HL-60/S4 (cell line): ENCODE measurements around the gene B4GAT1.
"Not testable (repeated sequence)": the region's sequence is repeated elsewhere in the genome, so short reads cannot be mapped to it uniquely, and the experiment has no call there.

Source experiments
- in situ Hi-C: fragments of 300-500 bp; cut with MboI; formaldehyde crosslinking; loops from 2 replicates; pipeline ENCODE4 v1.14.3; 2022; ENCODE audit warnings: low sequenced_read_pairs

The B4GAT1 gene

DNA sequence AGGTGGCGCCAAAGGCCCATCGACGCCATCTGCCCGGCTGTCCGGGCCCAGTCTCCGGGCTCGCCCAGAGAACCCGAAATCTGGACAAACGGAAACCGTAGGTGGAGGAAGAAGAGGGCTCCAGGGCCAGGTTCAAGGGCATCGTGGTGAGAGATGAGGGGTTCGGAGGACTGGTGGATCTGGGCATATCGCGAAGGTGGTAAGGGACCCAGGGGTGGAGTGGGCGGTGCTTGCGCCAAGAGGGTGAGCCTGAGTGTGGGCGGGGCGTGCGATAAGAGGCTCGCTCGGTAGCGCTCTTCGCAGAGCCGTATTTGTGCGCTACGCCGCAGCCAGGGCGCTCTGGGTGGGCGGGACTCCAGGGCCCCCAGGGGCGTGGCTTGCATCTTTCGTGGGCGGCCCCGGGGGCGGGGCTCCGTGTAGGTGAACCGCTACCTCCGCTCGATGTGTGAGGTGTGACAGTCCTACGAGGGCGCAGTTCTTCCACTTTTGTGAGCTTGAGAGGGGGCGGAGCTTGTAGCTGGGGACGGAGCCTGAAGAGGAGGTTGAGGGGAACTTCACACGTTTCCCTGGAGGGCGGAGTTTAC is 35.4 kb downstream of the B4GAT1 start:
- in situ Hi-C loops = no loop called here

- in situ Hi-C loops = no loop called here
Observed at GRCh38 chr11:66311470-66311964, 35.9 kb downstream of the B4GAT1 start.

GRCh38 chr11:66310803-66311440 is 36.5 kb downstream of the B4GAT1 start:
- in situ Hi-C loops = not testable (repeated sequence)

DNA sequence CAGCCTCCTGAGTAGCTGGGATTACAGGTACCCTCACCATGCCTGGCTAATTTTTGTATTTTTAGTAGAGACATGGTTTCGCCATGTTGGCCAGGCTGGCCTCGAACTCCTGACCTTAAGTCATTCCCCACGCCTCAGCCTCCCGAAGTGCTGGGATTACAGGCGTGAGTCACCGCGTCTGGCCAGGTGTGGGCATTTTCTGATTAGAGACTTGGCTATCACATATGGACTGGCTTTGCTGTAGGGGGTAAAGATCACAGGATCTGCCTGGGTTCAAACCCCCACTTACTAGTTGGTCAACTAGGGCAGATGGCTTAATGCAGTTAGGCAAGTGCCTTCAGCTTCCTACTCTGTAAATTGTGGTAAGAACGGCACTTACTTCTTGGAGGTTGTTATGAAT is 37.1 kb downstream of the B4GAT1 start:
- in situ Hi-C loops = no loop called here

- in situ Hi-C loops = no loop called here
Observed at GRCh38 chr11:66309475-66309874, 38.0 kb downstream of the B4GAT1 start.

DNA sequence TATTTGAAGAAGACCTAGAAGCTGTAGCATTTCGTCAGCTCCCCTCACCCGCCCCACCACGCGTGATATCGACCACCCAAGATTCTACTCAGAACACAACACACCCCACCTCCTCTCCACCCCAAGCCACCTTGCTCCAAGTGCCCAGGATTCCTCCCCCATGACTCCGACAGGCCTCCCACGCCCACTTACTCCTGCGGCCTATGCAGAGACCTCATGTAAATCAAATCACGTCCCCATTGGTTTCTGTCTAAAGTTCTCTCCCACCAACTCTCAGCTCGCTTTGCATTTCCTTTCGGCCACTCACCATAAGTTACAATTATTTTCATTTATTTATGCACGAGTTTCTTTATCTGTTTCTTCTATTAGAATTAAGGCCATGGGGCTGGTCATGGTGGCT is 44.8 kb downstream of the B4GAT1 start:
- in situ Hi-C loops = no loop called here

GRCh38 chr11:66299186-66299585 is 48.2 kb downstream of the B4GAT1 start:
- in situ Hi-C loops = no loop called here

DNA sequence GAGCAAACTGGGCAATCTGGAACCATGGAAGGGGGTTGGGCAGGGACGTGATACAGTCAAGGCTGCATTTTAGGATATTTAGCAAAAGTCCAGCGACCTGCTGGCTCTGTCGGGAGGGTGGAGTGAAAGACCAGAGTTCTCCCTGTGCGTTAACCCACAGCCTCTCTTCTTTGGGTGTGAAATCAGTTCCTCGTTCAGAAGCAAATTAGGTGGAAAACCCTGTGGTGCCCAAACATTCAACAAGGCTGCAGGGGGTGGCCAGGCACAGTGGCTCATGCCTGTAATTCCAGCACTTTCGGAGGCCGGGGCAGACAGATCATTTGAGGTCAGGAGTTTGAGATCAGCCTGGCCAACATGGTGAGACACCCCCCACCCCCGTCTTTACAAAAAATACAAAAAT is 49.8 kb downstream of the B4GAT1 start:
- in situ Hi-C loops = no loop called here
